ENCODE measurements around the gene GPER1. TPM values are rescaled to one million over a fixed set of nuclear protein-coding genes. Genes with fewer than 3 reads are reported as not detected.

The GPER1 gene
- total RNA-seq, 1 experiment from 2014 or later, result 1.2 TPM

- Histone ChIP-seq H3K4me2 (ENCODE audit: low read length) (no peak overlapping the region), H4K20me1 (ENCODE audit: insufficient read depth) (no peaks in the 10 kb centered on the region), H3K9ac (ENCODE audit: low read length) (no peak overlapping the region), H2AFZ (ENCODE audit: low read depth, low read length, poor library complexity, severe bottlenecking) (no peak overlapping the region), H3K9me3 (ENCODE audit: control insufficient read depth in 1 of 2, insufficient read depth in 1 of 2, low read depth in 1 of 2, low read length in 2 of 2) (no peaks in the 10 kb centered on the region), H3K79me2 (ENCODE audit: insufficient read depth, low read length) (peaks cover 15% of the 10 kb centered on the region; the same call in 1 of the 2 replicates), H3K4me3 (replicated peaks in 1 of 2; ENCODE audit: low read depth in 1 of 2, low read length in 2 of 2) (no peak overlapping the region), H3K36me3 (ENCODE audit: control insufficient read depth in 1 of 2, insufficient read depth in 2 of 2, low read length in 2 of 2) (no peaks in the 10 kb centered on the region), H3K27me3 (ENCODE audit: insufficient read depth, low read length) (no peaks in the 10 kb centered on the region), H3K9me2 (ENCODE audit: insufficient read depth) (no peaks in the 10 kb centered on the region), H3K27ac (ENCODE audit: low read depth, low read length) (no peak overlapping the region), H3K4me1 (ENCODE audit: control insufficient read depth in 1 of 2, insufficient read depth in 2 of 2, low read length in 2 of 2) (peaks cover 13 to 21% of the 10 kb centered on the region in 2 experiments)
- TF ChIP-seq POLR2A (IDR thresholded peaks at IDR 0.05; ENCODE audit: borderline replicate concordance, extremely low read depth, insufficient read depth, insufficient read length), result no peak
- no peak for TF ChIP-seq ELF1 (IDR thresholded peaks at IDR 0.05; ENCODE audit: borderline replicate concordance, low read depth)
- no peak for TF ChIP-seq SIN3A (IDR thresholded peaks at IDR 0.05; ENCODE audit: low read depth)
- DNase-seq (ENCODE audit: low read depth, low spot score) (no peak), ATAC-seq (no peak)
- ChIA-PET RAD21 (ENCODE audit: low non-redundant PET in 1 of 2, low total read pairs in 2 of 2, uncharacterized antibody in 2 of 2, unreplicated experiment in 2 of 2) (no interaction called here), CTCF (no interaction called here), POLR2A (no interaction called here)
- intact Hi-C loops (cut with micrococcal nuclease), result no loop called here
- no TSS peak for BruUV-seq (replicated peaks)
These were observed 40.9 kb upstream of the GPER1 start for GRCh38 chr7:1046722-1047679.

GRCh38 chr7:1049006-1049741, 38.7 kb upstream of the GPER1 start:
- BruUV-seq (replicated peaks), result no TSS peak
- H3K27ac ChIP-seq (ENCODE audit: low read depth, low read length), result no peak overlapping the region
- no peak overlapping the region for H3K4me3 ChIP-seq (replicated peaks in 1 of 2; ENCODE audit: low read depth in 1 of 2, low read length in 2 of 2)
- H4K20me1 ChIP-seq (ENCODE audit: insufficient read depth), result no peaks in the 10 kb centered on the region
- intact Hi-C loops (cut with micrococcal nuclease), result no loop called here
- ChIA-PET RAD21 (ENCODE audit: low non-redundant PET in 1 of 2, low total read pairs in 2 of 2, uncharacterized antibody in 2 of 2, unreplicated experiment in 2 of 2) (no interaction called here), CTCF (no interaction called here), POLR2A (no interaction called here)
- H3K79me2 ChIP-seq (ENCODE audit: insufficient read depth, low read length), result peaks cover 6% of the 10 kb centered on the region; the same call in 1 of the 2 replicates
- no peak overlapping the region for H3K4me2 ChIP-seq (ENCODE audit: low read length)
- ATAC-seq (no peak), DNase-seq (ENCODE audit: low read depth, low spot score) (no peak)
- no peaks in the 10 kb centered on the region for H3K27me3 ChIP-seq (ENCODE audit: insufficient read depth, low read length)
- H3K9ac ChIP-seq (ENCODE audit: low read length), result no peak overlapping the region
- no peak overlapping the region for H2AFZ ChIP-seq (ENCODE audit: low read depth, low read length, poor library complexity, severe bottlenecking)
- no peaks in the 10 kb centered on the region for H3K9me3 ChIP-seq (ENCODE audit: control insufficient read depth in 1 of 2, insufficient read depth in 1 of 2, low read depth in 1 of 2, low read length in 2 of 2)
- no peaks in the 10 kb centered on the region for H3K36me3 ChIP-seq (ENCODE audit: control insufficient read depth in 1 of 2, insufficient read depth in 2 of 2, low read length in 2 of 2)
- no peaks in the 10 kb centered on the region for H3K9me2 ChIP-seq (ENCODE audit: insufficient read depth)
- H3K4me1 ChIP-seq (ENCODE audit: control insufficient read depth in 1 of 2, insufficient read depth in 2 of 2, low read length in 2 of 2), result peaks cover 4 to 11% of the 10 kb centered on the region in 2 experiments; a peak in 3 of 4 replicates
- TF ChIP-seq POLR2A (IDR thresholded peaks at IDR 0.05; ENCODE audit: borderline replicate concordance, extremely low read depth, insufficient read depth, insufficient read length) (no peak), SIN3A (IDR thresholded peaks at IDR 0.05; ENCODE audit: low read depth) (no peak), JUND (IDR thresholded peaks at IDR 0.05) (no peak), MAX (IDR thresholded peaks at IDR 0.05) (no peak), CEBPB (IDR thresholded peaks at IDR 0.05; ENCODE audit: low read depth) (no peak), EGR1 (IDR thresholded peaks at IDR 0.05; ENCODE audit: low read depth) (no peak), FOSL1 (IDR thresholded peaks at IDR 0.05; ENCODE audit: low read depth) (no peak), ATF3 (IDR thresholded peaks at IDR 0.05) (no peak), ELF1 (IDR thresholded peaks at IDR 0.05; ENCODE audit: borderline replicate concordance, low read depth) (no peak), CTCF (IDR thresholded peaks at IDR 0.05 in 2 of 3, conservative IDR thresholded peaks at IDR 0.05 in 1 of 3; ENCODE audit: borderline replicate concordance in 1 of 3, insufficient read depth in 1 of 3, low read depth in 2 of 3, low read length in 2 of 3) (no peak), YY1 (IDR thresholded peaks at IDR 0.05; ENCODE audit: extremely low read depth, insufficient replicate concordance, low read depth, low read length) (no peak), SRF (IDR thresholded peaks at IDR 0.05; ENCODE audit: low read depth) (no peak), RAD21 (IDR thresholded peaks at IDR 0.05; ENCODE audit: low read depth) (no peak), POLR2AphosphoS5 (IDR thresholded peaks at IDR 0.05; ENCODE audit: low read depth, low read length) (no peak), ZNF274 (IDR thresholded peaks at IDR 0.05; ENCODE audit: low read depth, low read length) (no peak)
